ENCODE measurements around the gene KLK15.

Gene KLK15

GRCh38 chr19:50850738-50851137, 17.4 kb upstream of the KLK15 start:
- H3K4me3 ChIP-seq (ENCODE audit: control insufficient read depth, low read depth, low read length) = no peak overlapping the region
- no peak for TF ChIP-seq CTCF (conservative IDR thresholded peaks at IDR 0.05; ENCODE audit: control insufficient read depth, insufficient read depth, low read depth, low read length)
- DNase-seq (ENCODE audit: low read depth) = no peak

DNA sequence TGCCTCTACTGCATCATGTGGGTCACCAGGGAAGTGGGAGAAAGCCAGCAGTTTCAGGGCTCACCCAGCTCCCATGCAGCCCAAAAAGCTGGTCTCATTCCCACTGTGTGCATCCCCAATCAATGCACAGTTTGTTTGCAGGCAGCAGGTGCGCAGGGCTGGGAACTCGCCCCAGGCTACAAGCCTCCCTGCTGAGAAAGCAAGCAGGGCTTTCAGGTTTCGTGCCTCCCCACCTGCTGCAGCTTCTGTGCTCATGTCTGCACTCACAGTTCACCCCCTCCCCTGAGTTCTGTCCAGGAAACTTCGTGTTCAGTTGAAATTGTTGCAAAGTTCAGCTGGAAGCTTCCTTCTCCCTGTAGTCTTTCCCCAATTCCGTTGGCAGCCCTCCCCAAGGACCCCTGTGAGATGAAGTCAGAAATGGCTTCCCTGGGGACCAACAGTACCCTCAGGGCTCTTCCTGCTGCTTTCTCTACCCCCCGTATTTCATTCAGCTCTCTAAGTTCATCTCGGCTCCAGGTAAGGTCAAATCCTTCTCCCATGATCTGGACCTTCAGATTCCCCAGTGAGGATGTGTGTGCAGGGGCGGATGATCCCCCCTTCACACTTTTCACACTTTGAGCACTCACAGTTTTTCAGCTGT, 11.0 kb upstream of the KLK15 start:
- no peak for DNase-seq (ENCODE audit: low read depth)
- no peak for TF ChIP-seq CTCF (conservative IDR thresholded peaks at IDR 0.05; ENCODE audit: control insufficient read depth, insufficient read depth, low read depth, low read length)

GRCh38 chr19:50843701-50844221, 10.4 kb upstream of the KLK15 start:
- no peak overlapping the region for H3K4me3 ChIP-seq (ENCODE audit: control insufficient read depth, low read depth, low read length)
- TF ChIP-seq CTCF (conservative IDR thresholded peaks at IDR 0.05; ENCODE audit: control insufficient read depth, insufficient read depth, low read depth, low read length) = no peak
- no peak for DNase-seq (ENCODE audit: low read depth)

More for the DNA sequence above, 11.0 kb upstream of the KLK15 start:
- H3K4me3 ChIP-seq (ENCODE audit: control insufficient read depth, low read depth, low read length) = no peak overlapping the region

GRCh38 chr19:50843205-50843604, 9.8 kb upstream of the KLK15 start:
- TF ChIP-seq CTCF (conservative IDR thresholded peaks at IDR 0.05; ENCODE audit: control insufficient read depth, insufficient read depth, low read depth, low read length) = no peak
- no peak overlapping the region for H3K4me3 ChIP-seq (ENCODE audit: control insufficient read depth, low read depth, low read length)
- no peak for DNase-seq (ENCODE audit: low read depth)

GRCh38 chr19:50842130-50842529, 8.8 kb upstream of the KLK15 start:
- TF ChIP-seq CTCF (conservative IDR thresholded peaks at IDR 0.05; ENCODE audit: control insufficient read depth, insufficient read depth, low read depth, low read length) = no peak
- DNase-seq (ENCODE audit: low read depth) = no peak
- H3K4me3 ChIP-seq (ENCODE audit: control insufficient read depth, low read depth, low read length) = no peak overlapping the region

GRCh38 chr19:50839712-50840655, 6.6 kb upstream of the KLK15 start:
- H3K4me3 ChIP-seq (ENCODE audit: control insufficient read depth, low read depth, low read length) = no peak overlapping the region
- no peak for DNase-seq (ENCODE audit: low read depth)
- no peak for TF ChIP-seq CTCF (conservative IDR thresholded peaks at IDR 0.05; ENCODE audit: control insufficient read depth, insufficient read depth, low read depth, low read length)
